Naive thymus-derived CD4-positive, alpha-beta T cell (primary cell): ENCODE results near the gene TMEM263. TPM values are rescaled to one million over a fixed set of nuclear protein-coding genes. Genes with fewer than 3 reads are reported as not detected.
A peak's percentile ranks its signal among the peaks of the same experiment; 100 is the strongest.

Source experiments
- ATAC-seq: fragments of 150-1000 bp; cut with Tn5 transposase; 2 replicates; pipeline ENCODE4 v1.10.0; 2021; ENCODE audit warnings: mild to moderate bottlenecking, moderate library complexity
- CTCF ChIA-PET: fragments of 350-600 bp; sonication (Branson Sonifier 250); formaldehyde crosslinking; loops from one replicate; lab custom pipeline; 2021; ENCODE audit warnings: antibody characterized with exemption; lab: Charles Lee
- POLR2A ChIA-PET: fragments of 350-600 bp; sonication (Branson Sonifier 250); formaldehyde crosslinking; loops from one replicate; lab custom pipeline; 2021; ENCODE audit warnings: antibody characterized with exemption, inconsistent platforms; lab: Charles Lee
- DNase-seq, 9 donors: peaks; one replicate each; pipeline versions ENCODE4 v3.0.0 to v3.0.0-alpha.2; 2020 to 2022; ENCODE audit warnings: mixed read lengths in 1 of 9
- H3K27ac ChIP-seq: one replicate; pipeline ENCODE4 v1.7.0; 2013; ENCODE audit warnings: mild to moderate bottlenecking, low read depth, low read length, moderate library complexity
- H3K27me3 ChIP-seq, 2 donors: one replicate each; pipeline ENCODE4 v1.7.0; 2013; ENCODE audit warnings: low read length in 2 of 2, mild to moderate bottlenecking in 2 of 2, moderate library complexity in 2 of 2; ENCODE audit not compliant: control insufficient read depth in 2 of 2, insufficient read depth in 2 of 2
- H3K36me3 ChIP-seq, 3 experiments: 1 replicate in 2 of 3; 2 replicates in 1 of 3; pipeline ENCODE4 v1.7.0; 2013; ENCODE audit warnings: low read length in 3 of 3, mild to moderate bottlenecking in 3 of 3, moderate library complexity in 1 of 3; ENCODE audit not compliant: insufficient read depth in 3 of 3, control insufficient read depth in 2 of 3
- H3K4me1 ChIP-seq, 2 donors: one replicate each; pipeline ENCODE4 v1.7.0; 2013; ENCODE audit warnings: low read length in 2 of 2, mild to moderate bottlenecking in 2 of 2, moderate library complexity in 1 of 2; ENCODE audit not compliant: control insufficient read depth in 2 of 2, insufficient read depth in 2 of 2
- H3K4me3 ChIP-seq: 2 replicates; pipeline ENCODE4 v1.7.0; 2013; ENCODE audit warnings: mild to moderate bottlenecking, low read length
- H3K9me3 ChIP-seq, 3 experiments: 1 replicate in 2 of 3; 2 replicates in 1 of 3; pipeline ENCODE4 v1.7.0; 2013; ENCODE audit warnings: low read length in 3 of 3; ENCODE audit not compliant: control insufficient read depth in 2 of 3
- H3K27ac Mint-ChIP-seq, 9 donors: one replicate each; pipeline ENCODE4 v1.8.0; 2020 to 2022; ENCODE audit warnings: mixed read lengths in 9 of 9, mild to moderate bottlenecking in 8 of 9, moderate library complexity in 5 of 9, inconsistent platforms in 2 of 9
- H3K27me3 Mint-ChIP-seq, 5 donors: one replicate each; pipeline ENCODE4 v1.8.0; 2021 to 2022; ENCODE audit warnings: mixed read lengths in 5 of 5, mild to moderate bottlenecking in 1 of 5
- H3K36me3 Mint-ChIP-seq, 5 donors: one replicate each; pipeline ENCODE4 v1.8.0; 2020 to 2022; ENCODE audit warnings: mixed read lengths in 5 of 5, mild to moderate bottlenecking in 3 of 5, inconsistent platforms in 1 of 5
- H3K4me1 Mint-ChIP-seq, 7 donors: one replicate each; pipeline ENCODE4 v1.8.0; 2020 to 2022; ENCODE audit warnings: mixed read lengths in 7 of 7, mild to moderate bottlenecking in 3 of 7, inconsistent platforms in 1 of 7
- H3K4me3 Mint-ChIP-seq, 10 donors: one replicate each; pipeline ENCODE4 v1.8.0; 2020 to 2022; ENCODE audit warnings: mild to moderate bottlenecking in 10 of 10, mixed read lengths in 10 of 10, moderate library complexity in 6 of 10, inconsistent platforms in 2 of 10
- H3K9me3 Mint-ChIP-seq, 11 donors: one replicate each; pipeline ENCODE4 v1.8.0; 2020 to 2022; ENCODE audit warnings: mixed read lengths in 11 of 11, mild to moderate bottlenecking in 4 of 11, inconsistent platforms in 1 of 11, moderate library complexity in 1 of 11
- intact Hi-C, 2 donors: fragments of 100-400 bp; cut with micrococcal nuclease; formaldehyde crosslinking; loops; one replicate each; pipeline ENCODE4 v1.15.1; 2023
- polyA plus RNA-seq, 2 donors: library from polyadenylated mRNA; unstranded; fragments of 300-500 nt; fragmentation: Illumina TruSeq; gene quantifications; one replicate each; pipeline ENCODE4 v1.2.3, GENCODE V29; 2021
- total RNA-seq, 6 experiments: library from RNA in 5 of 6; stranded (reverse) in 5 of 6; gene quantifications; 1 replicate in 5 of 6; 2 replicates in 1 of 6; pipeline ENCODE4 v1.2.3 and lab custom pipeline; 2021 to 2026

The TMEM263 gene
- total and polyA plus RNA-seq, 7 experiments from 2014 or later: 20.0 to 47.8 (median 40.0) TPM

GRCh38 chr12:107012736-107013425 lies 57.2 kb downstream of the TMEM263 start:
- Histone ChIP-seq H3K27me3 (no peaks in the 10 kb centered on the region), H3K27ac (no peak overlapping the region), H3K4me3 (no peak overlapping the region), H3K4me1 (no peaks in the 10 kb centered on the region), H3K36me3 (no peaks in the 10 kb centered on the region), H3K9me3 (no peaks in the 10 kb centered on the region)
- H3K27me3 Mint-ChIP-seq: no peaks in the 10 kb centered on the region
- H3K9me3 Mint-ChIP-seq: peaks cover 0 to 2% (median 0%) of the 10 kb centered on the region in 11 donors
- CTCF ChIA-PET: no interaction called here
- H3K36me3 Mint-ChIP-seq: peaks cover 0 to 43% (median 15%) of the 10 kb centered on the region in 5 donors
- ATAC-seq (no peak), DNase-seq (no peak)
- no peak overlapping the region for H3K4me3 Mint-ChIP-seq
- intact Hi-C loops: loop anchor here in 1 of 2 donors (5.0 kb wide), 1 partner anchor 79 kb away; the partner anchor contains the start of gene CRY1
- no peak overlapping the region for H3K27ac Mint-ChIP-seq
- peaks cover 0 to 1% (median 0%) of the 10 kb centered on the region in 7 donors for H3K4me1 Mint-ChIP-seq
- POLR2A ChIA-PET: no interaction called here

GRCh38 chr12:107014055-107014454 lies 58.3 kb downstream of the TMEM263 start:
- intact Hi-C loops: loop anchor here in 1 of 2 donors (1.0 to 5.0 kb wide), 2 partner anchors 78 to 90 kb away; partner anchors contain the start of gene CRY1
- H3K4me3 ChIP-seq: no peak overlapping the region
- H3K4me1 Mint-ChIP-seq: peaks cover 0 to 1% (median 0%) of the 10 kb centered on the region in 7 donors
- H3K4me1 ChIP-seq: no peaks in the 10 kb centered on the region
- ATAC-seq: peak; percentile 57
- H3K9me3 Mint-ChIP-seq: no peaks in the 10 kb centered on the region
- H3K27me3 Mint-ChIP-seq: no peaks in the 10 kb centered on the region
- H3K27me3 ChIP-seq: no peaks in the 10 kb centered on the region
- no peaks in the 10 kb centered on the region for H3K36me3 ChIP-seq
- POLR2A ChIA-PET: no interaction called here
- H3K9me3 ChIP-seq: no peaks in the 10 kb centered on the region
- no peak overlapping the region for H3K27ac ChIP-seq
- H3K27ac Mint-ChIP-seq: no peak overlapping the region
- CTCF ChIA-PET: interaction anchor here (1.1 kb wide), 1 partner anchor 11 kb away, joined by 3 read pairs; no protein-coding TSS in a partner anchor
- no peak overlapping the region for H3K4me3 Mint-ChIP-seq
- no peak for DNase-seq
- peaks cover 0 to 45% (median 16%) of the 10 kb centered on the region in 5 donors for H3K36me3 Mint-ChIP-seq

GRCh38 chr12:107017042-107017441 lies 61.3 kb downstream of the TMEM263 start:
- Mint-ChIP-seq H3K27ac (no peak overlapping the region), H3K4me1 (no peaks in the 10 kb centered on the region), H3K36me3 (peaks cover 4 to 47% (median 32%) of the 10 kb centered on the region in 5 donors), H3K27me3 (no peaks in the 10 kb centered on the region), H3K4me3 (no peak overlapping the region), H3K9me3 (no peaks in the 10 kb centered on the region)
- H3K4me3 ChIP-seq: no peak overlapping the region
- peaks cover 0 to 3% (median 0%) of the 10 kb centered on the region in 3 experiments for H3K36me3 ChIP-seq
- no peaks in the 10 kb centered on the region for H3K4me1 ChIP-seq
- no peaks in the 10 kb centered on the region for H3K27me3 ChIP-seq
- no peak for DNase-seq
- no peak overlapping the region for H3K27ac ChIP-seq
- intact Hi-C loops: no loop called here
- POLR2A ChIA-PET: interaction anchor here (0.7 kb wide), 1 partner anchor 90 kb away, joined by 3 read pairs; no protein-coding TSS in a partner anchor
- CTCF ChIA-PET: no interaction called here
- ATAC-seq: no peak
- H3K9me3 ChIP-seq: no peaks in the 10 kb centered on the region

GRCh38 chr12:107019546-107019945 lies 63.8 kb downstream of the TMEM263 start:
- no peak for DNase-seq
- H3K27ac Mint-ChIP-seq: no peak overlapping the region
- ATAC-seq: no peak

More at GRCh38 chr12:107019546-107019945, 63.8 kb downstream of the TMEM263 start:
- Mint-ChIP-seq H3K27me3 (no peaks in the 10 kb centered on the region), H3K36me3 (peaks cover 4 to 36% (median 32%) of the 10 kb centered on the region in 5 donors), H3K9me3 (no peaks in the 10 kb centered on the region), H3K4me1 (no peaks in the 10 kb centered on the region), H3K4me3 (no peak overlapping the region)
- CTCF ChIA-PET: interaction anchor here (0.6 kb wide), 1 partner anchor 633 kb away, joined by 3 read pairs; no protein-coding TSS in a partner anchor
- Histone ChIP-seq H3K27ac (no peak overlapping the region), H3K4me1 (no peaks in the 10 kb centered on the region), H3K9me3 (no peaks in the 10 kb centered on the region), H3K4me3 (no peak overlapping the region), H3K27me3 (no peaks in the 10 kb centered on the region), H3K36me3 (peaks cover 0 to 3% (median 0%) of the 10 kb centered on the region in 3 experiments)
- intact Hi-C loops: no loop called here
- POLR2A ChIA-PET: no interaction called here

Other genes with a start within 250 kb of the TMEM263 start
- gene RIC8B, start 181.2 kb upstream of the TMEM263 start, total RNA-seq: 10 to 100 TPM in 4 of 5 experiments, 1 to 10 TPM in 1; 9.8 to 21.1 (median 15.6) TPM
- gene RIC8B, start 181.2 kb upstream of the TMEM263 start, polyA plus RNA-seq: 10 to 100 TPM in 1 of 2 donors, 1 to 10 TPM in 1; 8.0 to 11.4 TPM
- gene MTERF2, start 31.2 kb downstream of the TMEM263 start, total RNA-seq: 10 to 100 TPM in 2 of 5 experiments, 1 to 10 TPM in 3; 7.1 to 12.9 (median 9.7) TPM
- 1 to 10 TPM; 9.9 TPM for gene MTERF2, start 31.2 kb downstream of the TMEM263 start, polyA plus RNA-seq
- 10 to 100 TPM in 4 of 5 experiments, 1 to 10 TPM in 1; 8.0 to 58.4 (median 33.4) TPM for gene CRY1, start 137.6 kb downstream of the TMEM263 start, total RNA-seq
- gene CRY1, start 137.6 kb downstream of the TMEM263 start, polyA plus RNA-seq: 10 to 100 TPM; 25.4 to 32.3 TPM